Raji (cell line): ENCODE measurements around the gene SAMM50.

Experiments used
- POLR2A ChIP-seq: IDR thresholded peaks from 2 replicates; pipeline ENCODE4 v1.6.1; 2011; ENCODE audit warnings: low read depth, low read length, control low read depth; ENCODE audit not compliant: insufficient read depth

The SAMM50 gene

GRCh38 chr22:44042249-44043218 is 87.3 kb downstream of the SAMM50 start:
- no peak for TF ChIP-seq POLR2A

GRCh38 chr22:44045145-44045544 is 89.9 kb downstream of the SAMM50 start:
- no peak for TF ChIP-seq POLR2A
